ENCODE data around the gene PDCD5.

- TF ChIP-seq CTCF (IDR thresholded peaks at IDR 0.05) = no peak
- no peak for TF ChIP-seq POLR2A (IDR thresholded peaks at IDR 0.05)
These were observed 46.8 kb downstream of the PDCD5 start for GRCh38 chr19:32627714-32628270.
